ENCODE results near the gene DNAAF5.
A peak's percentile ranks its signal among the peaks of the same experiment; 100 is the strongest.

The DNAAF5 gene

GRCh38 chr7:726084-726853, at the start of gene DNAAF5:
DNAAF5 (plus strand) TSS chr7:726699; CDS start chr7:726721, 22 bp downstream.
- peak; percentile 86 for DNase-seq

- DNase-seq: no peak
These were observed 49.5 kb upstream of the DNAAF5 start for GRCh38 chr7:676972-677385.

- DNase-seq: no peak
These were observed 45.9 kb upstream of the DNAAF5 start for GRCh38 chr7:680411-681127.

- DNase-seq: no peak
These were observed 44.8 kb upstream of the DNAAF5 start for GRCh38 chr7:681551-682307.

GRCh38 chr7:682810-683209, 43.7 kb upstream of the DNAAF5 start:
- DNase-seq: no peak

GRCh38 chr7:683526-684205, 42.8 kb upstream of the DNAAF5 start:
- DNase-seq: no peak

- no peak for DNase-seq
These were observed 42.1 kb upstream of the DNAAF5 start for GRCh38 chr7:684416-684815.

- DNase-seq: no peak
These were observed 41.0 kb upstream of the DNAAF5 start for GRCh38 chr7:685540-685939.

GRCh38 chr7:690478-691360, 35.8 kb upstream of the DNAAF5 start:
- no peak for DNase-seq

GRCh38 chr7:691361-692045, 35.0 kb upstream of the DNAAF5 start:
- DNase-seq: no peak

- DNase-seq: no peak
These were observed 33.2 kb upstream of the DNAAF5 start for GRCh38 chr7:693280-693679.

- DNase-seq: no peak
These were observed 30.1 kb upstream of the DNAAF5 start for GRCh38 chr7:696426-696811.

GRCh38 chr7:696812-697551, 29.5 kb upstream of the DNAAF5 start:
- DNase-seq: no peak

GRCh38 chr7:698515-699475, 27.7 kb upstream of the DNAAF5 start:
- no peak for DNase-seq

- no peak for DNase-seq
These were observed 26.9 kb upstream of the DNAAF5 start for GRCh38 chr7:699476-700170.

- no peak for DNase-seq
These were observed 25.3 kb upstream of the DNAAF5 start for GRCh38 chr7:701086-701671.

- DNase-seq: no peak
These were observed 23.4 kb upstream of the DNAAF5 start for GRCh38 chr7:703049-703448.

GRCh38 chr7:706721-707120, 19.8 kb upstream of the DNAAF5 start:
- DNase-seq: no peak
